HepG2 (cell line): ENCODE data around the gene NAIF1. TPM values are rescaled to one million over a fixed set of nuclear protein-coding genes. Genes with fewer than 3 reads are reported as not detected.

Experiments used
- ARNT2 ChIP-seq: sonication (generic); formaldehyde crosslinking; IDR thresholded peaks from 2 replicates; pipeline ENCODE4 v1.8.0; 2022; ENCODE audit warnings: mild to moderate bottlenecking, low read depth, missing genetic modification reagents, moderate library complexity
- CREB3 ChIP-seq: sonication (generic); formaldehyde crosslinking; IDR thresholded peaks from 2 replicates; pipeline ENCODE4 v1.5.0; 2020; ENCODE audit warnings: missing genetic modification reagents
- IRF1 ChIP-seq: sonication (generic); formaldehyde crosslinking; IDR thresholded peaks from 2 replicates; pipeline ENCODE4 v1.4.0; 2020; ENCODE audit warnings: low read depth, mild to moderate bottlenecking, missing genetic modification reagents
- MYC ChIP-seq: sonication (generic); formaldehyde crosslinking; IDR thresholded peaks from 2 replicates; pipeline ENCODE4 v1.9.0; 2021; ENCODE audit warnings: missing genetic modification reagents, borderline replicate concordance
- NBN ChIP-seq: fragments of 450-650 bp; conservative IDR thresholded peaks from 2 replicates; pipeline ENCODE4 v1.6.1; 2017
- NFIB ChIP-seq: sonication (generic); formaldehyde crosslinking; IDR thresholded peaks from 2 replicates; pipeline ENCODE4 v1.9.0; 2021; ENCODE audit warnings: missing genetic modification reagents, mild to moderate bottlenecking, borderline replicate concordance
- PRDM15 ChIP-seq: sonication (generic); formaldehyde crosslinking; IDR thresholded peaks from 2 replicates; pipeline ENCODE4 v1.4.0; 2020; ENCODE audit warnings: missing genetic modification reagents
- REST ChIP-seq, 2 experiments: IDR thresholded peaks; 2 replicates each; pipeline ENCODE4 v1.6.1; 2011 to 2012; ENCODE audit warnings: low read length in 2 of 2, borderline replicate concordance in 1 of 2, low read depth in 1 of 2, mild to moderate bottlenecking in 1 of 2, moderate library complexity in 1 of 2
- TFAP4 ChIP-seq: sonication (generic); IDR thresholded peaks from 2 replicates; pipeline ENCODE4 v1.6.1; 2016; ENCODE audit warnings: low read depth, borderline replicate concordance
- ZNF121 ChIP-seq: sonication (generic); formaldehyde crosslinking; IDR thresholded peaks from 2 replicates; pipeline ENCODE4 v1.5.0; 2020; ENCODE audit warnings: mild to moderate bottlenecking, missing genetic modification reagents
- ZNF343 ChIP-seq: sonication (generic); formaldehyde crosslinking; IDR thresholded peaks from 2 replicates; pipeline ENCODE4 v1.4.0; 2020; ENCODE audit warnings: mild to moderate bottlenecking, missing genetic modification reagents
- ZNF580 ChIP-seq: IDR thresholded peaks from 2 replicates; pipeline ENCODE4 v1.6.1; 2016; ENCODE audit warnings: low read depth, borderline replicate concordance
- ZNF660 ChIP-seq: sonication (generic); formaldehyde crosslinking; IDR thresholded peaks from 2 replicates; pipeline ENCODE4 v1.5.1; 2020; ENCODE audit warnings: mild to moderate bottlenecking, low read depth, missing genetic modification reagents, borderline replicate concordance
- ZNF678 ChIP-seq: sonication (generic); formaldehyde crosslinking; IDR thresholded peaks from 2 replicates; pipeline ENCODE4 v1.4.0; 2020; ENCODE audit warnings: mild to moderate bottlenecking, missing genetic modification reagents
- ZNF878 ChIP-seq: sonication (generic); formaldehyde crosslinking; IDR thresholded peaks from 2 replicates; pipeline ENCODE4 v1.8.1; 2023; ENCODE audit warnings: mild to moderate bottlenecking, missing genetic modification reagents, moderate library complexity
- polyA plus RNA-seq, 8 experiments: library from polyadenylated mRNA; depleted of rRNA in 3 of 8; stranded (reverse) in 7 of 8; unstranded in 1 of 8; fragments of >200 nt; fragmentation: Illumina TruSeq in 4 of 8; extraction: Trizol in 4 of 8; gene quantifications; 2 replicates each; pipeline versions ENCODE4 v1.2.1 to v1.2.3, GENCODE V29; 2011 to 2016; ENCODE audit warnings: low read depth in 4 of 8, missing spikeins in 1 of 8, mixed read lengths in 1 of 8; ENCODE audit not compliant: insufficient read depth in 1 of 8
- total RNA-seq, 5 experiments: library from RNA; depleted of rRNA; stranded (reverse); fragments of >200 nt; fragmentation: Illumina TruSeq; extraction: Trizol; gene quantifications; 2 replicates each; pipeline ENCODE4 v1.2.3, GENCODE V29; 2016; ENCODE audit warnings: low read depth in 1 of 5

The NAIF1 gene
- total and polyA plus RNA-seq, 2 of the 13 experiments (the other 11 are each of a cell fraction or from before 2014, with no cell fraction given): 6.0 to 6.9 TPM

- no peak for TF ChIP-seq CREB3 (CRISPR knock-in tag)
- TF ChIP-seq ZNF121: no peak
- no peak for TF ChIP-seq IRF1 (CRISPR knock-in tag)
- peak; percentile 7; the same call in 1 of the 2 replicates for TF ChIP-seq MYC (CRISPR knock-in tag)
- no peak for TF ChIP-seq ZNF878
- TF ChIP-seq ZNF660 (CRISPR knock-in tag): no peak
- TF ChIP-seq REST (IDR thresholded peaks at IDR 0.05; ENCODE audit: borderline replicate concordance in 1 of 2, low read depth in 1 of 2, low read length in 2 of 2): 0 out of 4 replicates have a peak, but pooled peaks of 1 of the 2 experiments have one; percentile 5
- TF ChIP-seq TFAP4: peak; percentile 25; the same call in 1 of the 2 replicates
- no peak for TF ChIP-seq NBN
- TF ChIP-seq ARNT2: peak; percentile 42; the same call in 1 of the 2 replicates
- TF ChIP-seq NFIB (CRISPR knock-in tag): no peak
- TF ChIP-seq PRDM15 (CRISPR knock-in tag): no peak
- TF ChIP-seq ZNF678 (CRISPR knock-in tag): no peak
- no peak for TF ChIP-seq ZNF343 (CRISPR knock-in tag)
- TF ChIP-seq ZNF580: no peak
Observed at GRCh38 chr9:128067645-128068385, 695 bp upstream of the NAIF1 start, which contains the start of gene SLC25A25 (continued).
